HG03175 (cell line): ENCODE data around the gene IFITM5.

ENCODE experiments used
- ATAC-seq: cut with Tn5 transposase; IDR thresholded peaks from one replicate; pipeline ENCODE4 v1.9.1; 2021; ENCODE audit warnings: mild to moderate bottlenecking, moderate library complexity; ENCODE audit not compliant: unreplicated experiment

Gene IFITM5

DNA sequence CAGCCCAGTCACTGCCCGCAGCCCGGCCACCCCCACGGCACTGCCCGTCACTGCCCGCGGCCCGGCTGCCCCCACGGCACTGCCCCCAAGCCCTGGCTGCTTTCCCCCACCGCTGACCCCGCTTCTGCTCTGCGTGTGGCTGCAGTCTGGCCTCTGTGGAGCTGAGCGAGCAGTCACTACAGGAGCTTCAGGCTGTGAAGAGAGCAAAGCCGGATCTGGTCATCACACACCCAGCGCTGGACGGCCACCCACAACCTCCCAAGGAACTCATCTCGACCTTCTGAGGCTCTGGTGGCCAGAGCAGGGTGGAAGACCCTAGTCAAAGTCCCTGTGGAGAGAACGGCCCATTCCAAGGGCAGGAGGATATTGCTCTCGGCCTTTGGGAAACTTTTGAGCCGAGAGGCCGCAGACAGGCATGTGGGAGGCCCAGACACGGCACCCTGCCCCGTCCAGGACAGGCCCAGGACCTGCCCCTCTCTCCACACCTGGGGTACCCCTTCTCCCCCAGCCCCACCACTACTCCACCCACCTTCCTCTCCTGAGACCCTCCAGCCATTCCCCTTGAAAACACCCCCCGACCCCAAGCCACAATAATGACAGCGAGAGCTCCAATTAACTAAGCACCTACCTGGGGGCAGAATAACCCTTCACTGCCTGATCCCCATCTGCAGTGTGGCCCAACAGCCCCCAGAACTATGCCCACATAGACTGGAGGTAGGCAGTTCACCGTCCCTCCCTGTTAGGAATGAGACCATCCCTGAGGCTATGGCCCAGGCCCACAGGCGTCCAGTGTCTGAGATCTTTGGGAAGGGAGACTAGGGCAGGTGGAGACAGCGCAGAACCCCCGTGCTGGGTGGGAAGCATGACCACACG lies 14.1 kb downstream of the IFITM5 start:
- ATAC-seq, result no peak

GRCh38 chr11:284105-285020 lies 15.0 kb downstream of the IFITM5 start:
- no peak for ATAC-seq

GRCh38 chr11:283405-284104 lies 15.8 kb downstream of the IFITM5 start:
- no peak for ATAC-seq

DNA sequence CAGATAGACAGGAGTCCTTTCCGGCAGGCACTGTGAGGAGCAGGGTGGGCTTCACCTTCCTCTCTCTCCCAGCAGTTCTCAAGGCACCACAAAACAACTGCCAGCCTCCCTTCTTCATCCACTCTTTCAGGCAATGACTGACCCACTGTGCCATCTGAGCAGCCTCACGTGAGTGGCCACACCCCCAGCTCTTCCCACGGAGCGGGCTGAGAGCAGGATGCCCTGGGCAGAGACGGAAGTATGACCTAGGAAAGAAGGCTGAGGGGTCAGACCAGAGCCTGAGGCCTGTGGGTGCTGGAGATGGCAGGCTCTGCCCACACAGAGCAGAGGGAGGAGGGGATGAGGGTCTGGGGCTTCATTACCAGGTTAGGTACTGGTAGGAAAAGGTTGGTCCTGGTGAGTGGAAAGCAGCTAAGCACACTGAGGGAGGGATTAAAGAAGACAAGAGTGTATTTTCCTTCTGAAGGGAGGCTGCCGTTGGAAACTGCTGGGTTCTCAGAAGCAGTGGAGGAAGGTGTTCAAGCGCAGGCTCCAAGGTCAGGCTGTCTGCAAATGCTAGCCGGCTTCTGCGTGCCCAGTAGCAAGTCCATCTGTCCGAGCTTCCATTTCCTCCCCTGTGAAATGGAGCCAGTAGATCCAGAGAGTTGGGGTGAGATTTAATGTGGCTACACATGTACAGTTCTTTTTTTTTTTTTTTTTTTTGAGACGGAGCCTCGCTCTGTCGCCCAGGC lies 16.5 kb downstream of the IFITM5 start:
- ATAC-seq, result no peak

DNA sequence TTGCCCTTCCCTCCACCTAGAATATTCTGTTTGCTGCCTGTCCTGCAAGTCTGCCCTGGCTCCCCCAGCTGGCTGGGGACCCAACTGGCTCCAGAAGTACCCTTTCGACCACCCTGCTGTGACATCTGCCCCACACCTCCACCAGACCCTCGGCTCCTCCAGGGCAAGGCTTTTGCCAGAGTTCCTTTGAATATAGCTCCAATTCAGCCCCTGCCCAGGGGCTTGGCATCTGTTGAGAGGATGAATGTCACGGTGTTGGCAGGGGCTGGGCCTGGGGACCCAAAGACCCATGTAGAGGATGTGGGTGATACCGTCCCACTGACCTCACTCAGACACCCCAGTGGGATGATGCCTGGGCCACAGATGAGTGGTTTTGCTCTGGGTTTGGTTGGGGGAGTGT lies 17.2 kb downstream of the IFITM5 start:
- no peak for ATAC-seq

DNA sequence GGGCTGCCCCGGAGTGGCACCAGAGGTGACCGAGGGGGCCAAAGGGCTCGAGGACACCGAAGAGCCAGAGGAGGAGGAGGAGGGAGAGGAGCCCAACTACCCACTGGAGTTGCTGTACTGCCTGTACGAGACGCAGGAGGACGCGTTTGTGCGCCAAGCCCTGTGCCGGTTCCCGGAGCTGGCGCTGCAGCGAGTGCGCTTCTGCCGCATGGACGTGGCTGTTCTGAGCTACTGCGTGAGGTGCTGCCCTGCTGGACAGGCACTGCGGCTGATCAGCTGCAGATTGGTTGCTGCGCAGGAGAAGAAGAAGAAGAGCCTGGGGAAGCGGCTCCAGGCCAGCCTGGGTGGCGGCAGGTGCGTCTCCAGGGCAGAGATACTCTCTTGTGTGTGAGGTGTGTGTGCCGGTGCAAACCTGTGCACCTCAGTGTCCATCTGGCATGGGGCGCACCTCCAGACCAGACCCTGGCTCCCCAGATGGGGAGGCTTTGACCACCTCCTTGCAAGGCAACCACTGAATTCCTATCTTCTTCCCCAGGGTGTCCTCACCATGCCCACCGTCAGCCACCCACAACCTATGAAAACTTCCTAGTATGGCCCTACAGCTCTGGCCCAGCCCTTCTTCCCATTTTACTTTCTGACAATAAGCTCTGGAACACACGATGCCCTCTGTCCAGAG lies 17.7 kb downstream of the IFITM5 start:
- no peak for ATAC-seq

DNA sequence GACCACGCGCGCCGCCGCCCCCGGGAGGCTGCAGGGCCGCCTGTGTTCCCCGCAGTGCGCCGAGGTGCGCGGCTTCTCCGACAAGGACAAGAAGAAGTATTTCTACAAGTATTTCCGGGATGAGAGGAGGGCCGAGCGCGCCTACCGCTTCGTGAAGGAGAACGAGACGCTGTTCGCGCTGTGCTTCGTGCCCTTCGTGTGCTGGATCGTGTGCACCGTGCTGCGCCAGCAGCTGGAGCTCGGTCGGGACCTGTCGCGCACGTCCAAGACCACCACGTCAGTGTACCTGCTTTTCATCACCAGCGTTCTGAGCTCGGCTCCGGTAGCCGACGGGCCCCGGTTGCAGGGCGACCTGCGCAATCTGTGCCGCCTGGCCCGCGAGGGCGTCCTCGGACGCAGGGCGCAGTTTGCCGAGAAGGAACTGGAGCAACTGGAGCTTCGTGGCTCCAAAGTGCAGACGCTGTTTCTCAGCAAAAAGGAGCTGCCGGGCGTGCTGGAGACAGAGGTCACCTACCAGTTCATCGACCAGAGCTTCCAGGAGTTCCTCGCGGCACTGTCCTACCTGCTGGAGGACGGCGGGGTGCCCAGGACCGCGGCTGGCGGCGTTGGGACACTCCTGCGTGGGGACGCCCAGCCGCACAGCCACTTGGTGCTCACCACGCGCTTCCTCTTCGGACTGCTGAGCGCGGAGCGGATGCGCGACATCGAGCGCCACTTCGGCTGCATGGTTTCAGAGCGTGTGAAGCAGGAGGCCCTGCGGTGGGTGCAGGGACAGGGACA lies 18.4 kb downstream of the IFITM5 start:
- ATAC-seq, result no peak

DNA sequence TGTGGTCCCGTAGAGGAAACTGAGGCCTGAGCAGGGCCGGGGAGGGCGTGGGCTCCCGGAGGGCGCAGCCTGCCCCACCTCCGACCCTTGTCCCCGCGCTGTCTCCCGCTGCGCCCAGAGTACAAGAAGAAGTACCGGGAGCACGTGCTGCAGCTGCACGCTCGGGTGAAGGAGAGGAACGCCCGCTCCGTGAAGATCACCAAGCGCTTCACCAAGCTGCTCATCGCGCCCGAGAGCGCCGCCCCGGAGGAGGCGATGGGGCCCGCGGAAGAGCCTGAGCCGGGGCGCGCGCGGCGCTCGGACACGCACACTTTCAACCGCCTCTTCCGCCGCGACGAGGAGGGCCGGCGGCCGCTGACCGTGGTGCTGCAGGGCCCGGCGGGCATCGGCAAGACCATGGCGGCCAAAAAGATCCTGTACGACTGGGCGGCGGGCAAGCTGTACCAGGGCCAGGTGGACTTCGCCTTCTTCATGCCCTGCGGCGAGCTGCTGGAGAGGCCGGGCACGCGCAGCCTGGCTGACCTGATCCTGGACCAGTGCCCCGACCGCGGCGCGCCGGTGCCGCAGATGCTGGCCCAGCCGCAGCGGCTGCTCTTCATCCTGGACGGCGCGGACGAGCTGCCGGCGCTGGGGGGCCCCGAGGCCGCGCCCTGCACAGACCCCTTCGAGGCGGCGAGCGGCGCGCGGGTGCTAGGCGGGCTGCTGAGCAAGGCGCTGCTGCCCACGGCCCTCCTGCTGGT lies 19.2 kb downstream of the IFITM5 start:
- ATAC-seq, result no peak

DNA sequence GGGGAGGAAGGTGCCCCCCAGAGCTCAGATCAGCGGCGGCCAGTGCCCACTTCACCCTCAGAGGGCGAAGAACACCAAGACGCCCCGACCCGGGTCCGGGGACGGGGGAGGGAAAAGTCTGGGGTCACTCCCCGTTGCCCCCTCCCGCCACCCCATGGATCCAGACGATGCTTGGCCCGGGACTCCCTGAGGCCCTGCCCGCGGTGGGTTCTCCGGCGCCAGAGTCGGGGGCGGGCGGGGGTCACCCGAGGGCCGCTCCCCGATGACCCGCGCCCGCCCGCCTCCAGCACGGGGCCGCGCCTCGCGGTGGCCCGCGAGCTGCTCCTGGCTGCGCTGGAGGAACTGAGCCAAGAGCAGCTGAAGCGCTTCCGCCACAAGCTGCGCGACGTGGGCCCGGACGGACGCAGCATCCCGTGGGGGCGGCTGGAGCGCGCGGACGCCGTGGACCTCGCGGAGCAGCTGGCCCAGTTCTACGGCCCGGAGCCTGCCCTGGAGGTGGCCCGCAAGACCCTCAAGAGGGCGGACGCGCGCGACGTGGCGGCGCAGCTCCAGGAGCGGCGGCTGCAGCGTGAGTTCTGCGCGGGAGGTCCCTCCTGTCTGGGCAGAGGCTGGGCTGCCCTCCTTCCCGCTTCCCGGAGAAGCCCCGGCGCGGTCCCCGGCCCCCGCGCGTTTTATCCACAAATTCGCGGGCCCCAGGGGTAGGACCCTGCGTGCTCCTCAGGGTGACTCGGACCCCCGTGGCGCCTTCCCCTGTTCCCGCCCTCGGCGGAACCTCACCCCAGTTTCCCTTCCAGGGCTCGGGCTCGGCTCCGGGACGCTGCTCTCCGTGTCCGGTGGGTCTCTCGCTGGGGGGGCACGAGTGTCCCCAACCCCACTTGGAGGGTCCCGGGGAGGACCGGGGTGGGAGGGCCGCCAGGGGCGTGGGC lies 20.0 kb downstream of the IFITM5 start:
- ATAC-seq, result no peak

GRCh38 chr11:278001-278951 lies 21.1 kb downstream of the IFITM5 start, which contains the start of gene NLRP6:
NLRP6 (plus strand) TSS chr11:278407; CDS start chr11:278570, 163 bp downstream.
- no peak for ATAC-seq

DNA sequence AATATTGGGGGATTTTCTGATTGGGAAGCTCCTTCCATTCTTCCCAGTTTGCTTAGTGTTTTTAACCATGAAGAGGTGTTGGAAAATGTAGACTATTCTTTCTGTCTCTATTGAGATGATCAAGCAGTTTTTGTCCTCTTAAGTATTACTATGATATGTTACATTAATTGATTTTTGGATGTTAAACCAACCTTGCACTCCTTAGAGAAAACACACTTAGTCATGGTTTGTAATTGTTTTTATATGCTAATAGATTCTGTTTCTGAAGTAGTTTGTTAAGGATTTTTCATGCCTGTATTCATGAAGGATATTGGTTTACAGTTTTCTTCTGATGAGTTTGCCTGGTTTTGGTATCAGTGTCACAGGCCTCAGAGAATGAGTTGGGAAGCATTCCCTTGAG lies 23.1 kb downstream of the IFITM5 start:
- no peak for ATAC-seq

GRCh38 chr11:272931-273198 lies 26.5 kb downstream of the IFITM5 start:
- ATAC-seq, result no peak

DNA sequence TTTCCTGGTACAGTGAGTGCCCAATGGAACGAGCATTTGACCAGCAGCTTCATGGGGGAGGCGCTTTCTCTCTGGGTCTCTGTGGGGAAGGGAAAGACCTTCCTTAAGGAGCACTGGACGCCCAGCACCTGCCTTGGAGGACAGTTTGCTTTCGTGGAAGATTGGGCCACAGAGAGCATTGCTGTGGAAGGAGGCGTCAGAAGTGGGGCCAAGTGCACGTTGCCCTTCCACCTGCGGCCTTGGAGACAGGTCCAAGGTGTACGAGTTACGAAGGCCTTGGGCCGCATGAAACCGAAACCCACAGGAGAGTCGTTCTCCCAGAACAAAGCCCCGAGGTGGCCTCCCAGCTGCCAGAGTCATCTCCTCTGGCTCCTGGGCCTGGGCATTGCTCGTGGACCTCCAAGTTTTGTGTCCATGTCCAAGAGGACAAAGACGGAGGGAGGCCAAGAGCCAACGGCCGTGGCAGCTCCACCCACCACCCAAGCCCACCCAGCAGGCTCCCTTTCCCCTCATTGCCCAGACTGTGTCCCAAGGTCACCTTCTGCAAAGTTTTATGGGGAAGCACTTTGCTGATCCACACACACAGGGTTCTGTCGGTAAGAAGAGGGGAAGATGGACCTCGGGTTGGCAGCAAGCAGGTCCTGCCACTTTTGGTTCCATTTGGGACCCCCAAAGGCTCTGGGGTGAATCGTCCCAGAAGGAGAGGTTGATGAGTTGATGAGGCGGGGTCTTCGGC lies 27.0 kb downstream of the IFITM5 start:
- ATAC-seq, result no peak

DNA sequence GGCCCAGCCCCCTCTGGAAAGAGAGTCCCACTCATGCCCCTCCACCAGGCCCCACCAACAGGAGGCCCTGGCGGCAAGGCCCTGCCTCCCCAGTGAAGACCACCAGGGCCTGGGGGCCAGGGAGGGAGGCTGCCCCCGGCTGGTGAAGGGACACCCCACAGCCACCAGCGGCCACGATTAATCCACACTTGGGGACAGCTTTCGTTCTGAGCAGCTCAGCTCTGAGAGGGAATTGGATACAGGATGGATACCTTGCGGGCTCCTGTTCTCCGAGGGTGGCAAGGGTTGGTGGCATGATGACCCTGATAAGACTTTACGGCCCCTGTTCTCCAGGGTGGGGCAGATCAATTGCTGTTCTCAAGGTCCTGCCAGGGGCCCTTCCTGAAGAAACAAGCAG lies 28.0 kb downstream of the IFITM5 start:
- ATAC-seq, result no peak

GRCh38 chr11:270451-271318 lies 28.6 kb downstream of the IFITM5 start:
- ATAC-seq, result no peak
